NOMO-1 treated with DMSO at 0.1 percent for 48 hours (cell line): ENCODE results near the gene FGD1.
A peak's percentile ranks its signal among the peaks of the same experiment; 100 is the strongest.
"Not testable (repeated sequence)": the region's sequence is repeated elsewhere in the genome, so short reads cannot be mapped to it uniquely, and the experiment has no call there.

ENCODE experiments used
- DNase-seq: peaks from one replicate; lab custom pipeline; 2025; ENCODE audit not compliant: unreplicated experiment; lab: John Stamatoyannopoulos, UW

The FGD1 gene

GRCh38 chrX:54495814-54496516 lies at the start of gene FGD1:
FGD1 (minus strand) TSS chrX:54496234; CDS start chrX:54495432, 802 bp downstream.
- DNase-seq = no peak

- DNase-seq = not testable (repeated sequence)
These were observed 46.2 kb upstream of the FGD1 start for GRCh38 chrX:54542239-54542638.

- DNase-seq = no peak
These were observed 44.3 kb upstream of the FGD1 start for GRCh38 chrX:54540289-54540688.

- no peak for DNase-seq
These were observed 38.2 kb upstream of the FGD1 start for GRCh38 chrX:54534271-54534670.

GRCh38 chrX:54530357-54530900 lies 34.4 kb upstream of the FGD1 start:
- no peak for DNase-seq

GRCh38 chrX:54529552-54530356 lies 33.7 kb upstream of the FGD1 start, which contains the start of gene GNL3L:
GNL3L (plus strand) TSS chrX:54530219; CDS start chrX:54532567, 2,348 bp downstream.
- peak; percentile 74 for DNase-seq

GRCh38 chrX:54529151-54529550 lies 33.1 kb upstream of the FGD1 start:
- DNase-seq = no peak

- no peak for DNase-seq
These were observed 13.4 kb upstream of the FGD1 start for GRCh38 chrX:54509400-54509799.

GRCh38 chrX:54496936-54497335 lies 902 bp upstream of the FGD1 start:
- DNase-seq = no peak

GRCh38 chrX:54496517-54496852 lies 451 bp upstream of the FGD1 start:
- DNase-seq = no peak

- no peak for DNase-seq
These were observed 833 bp downstream of the FGD1 start for GRCh38 chrX:54494989-54495813.

- no peak for DNase-seq
These were observed 1.7 kb downstream of the FGD1 start for GRCh38 chrX:54494166-54494988.

- DNase-seq = no peak
These were observed 3.7 kb downstream of the FGD1 start for GRCh38 chrX:54492340-54492739.

GRCh38 chrX:54489819-54490218 lies 6.2 kb downstream of the FGD1 start:
- DNase-seq = not testable (repeated sequence)

GRCh38 chrX:54484666-54485065 lies 11.4 kb downstream of the FGD1 start:
- no peak for DNase-seq

- DNase-seq = no peak
These were observed 12.1 kb downstream of the FGD1 start for GRCh38 chrX:54483946-54484345.

- DNase-seq = no peak
These were observed 13.0 kb downstream of the FGD1 start for GRCh38 chrX:54482839-54483593.

GRCh38 chrX:54479136-54480111 lies 16.6 kb downstream of the FGD1 start:
- no peak for DNase-seq
